ENCODE data around the gene TMEM38B.
"Not testable (repeated sequence)": the region's sequence is repeated elsewhere in the genome, so short reads cannot be mapped to it uniquely, and the experiment has no call there.

Gene TMEM38B

DNA sequence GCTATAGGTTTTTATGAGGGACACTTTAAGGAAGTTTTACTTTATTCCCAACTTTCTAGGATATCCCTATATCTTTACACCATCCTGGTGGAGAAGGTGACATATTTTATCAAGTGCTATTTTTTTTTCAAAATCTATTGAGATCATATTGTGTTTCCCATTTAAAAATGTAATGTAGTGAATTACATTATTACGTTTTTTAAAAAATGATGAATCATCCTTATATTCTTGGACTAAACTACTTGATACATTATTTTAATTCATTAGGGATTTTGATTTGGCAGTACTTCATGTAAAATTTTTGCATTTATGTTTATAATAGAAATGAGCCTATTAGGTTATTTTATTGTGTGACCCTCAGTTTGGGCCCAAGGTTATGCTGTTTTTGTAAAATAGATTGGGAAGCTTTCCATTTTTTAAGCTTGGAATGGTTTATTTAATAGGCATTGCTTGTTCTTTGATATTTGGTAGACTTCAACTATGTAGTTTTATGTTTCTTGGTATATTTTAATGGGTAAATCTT is 4.1 kb downstream of the TMEM38B start:
- no peak overlapping the region for H3K27ac Mint-ChIP-seq
- no peaks in the 10 kb centered on the region for H3K36me3 Mint-ChIP-seq (ENCODE audit: low read depth)
- H3K4me3 Mint-ChIP-seq = no peak overlapping the region
- no peaks in the 10 kb centered on the region for H3K9me3 Mint-ChIP-seq
- H3K4me1 Mint-ChIP-seq (ENCODE audit: low read depth) = peaks cover 45% of the 10 kb centered on the region
- H3K27me3 Mint-ChIP-seq = peaks cover 6% of the 10 kb centered on the region

- Mint-ChIP-seq H3K9me3 (no peaks in the 10 kb centered on the region), H3K4me1 (ENCODE audit: low read depth) (peaks cover 33% of the 10 kb centered on the region), H3K36me3 (ENCODE audit: low read depth) (no peaks in the 10 kb centered on the region), H3K27me3 (no peaks in the 10 kb centered on the region), H3K4me3 (no peak overlapping the region), H3K27ac (no peak overlapping the region)
These were observed 6.3 kb downstream of the TMEM38B start for GRCh38 chr9:105700668-105701067.

DNA sequence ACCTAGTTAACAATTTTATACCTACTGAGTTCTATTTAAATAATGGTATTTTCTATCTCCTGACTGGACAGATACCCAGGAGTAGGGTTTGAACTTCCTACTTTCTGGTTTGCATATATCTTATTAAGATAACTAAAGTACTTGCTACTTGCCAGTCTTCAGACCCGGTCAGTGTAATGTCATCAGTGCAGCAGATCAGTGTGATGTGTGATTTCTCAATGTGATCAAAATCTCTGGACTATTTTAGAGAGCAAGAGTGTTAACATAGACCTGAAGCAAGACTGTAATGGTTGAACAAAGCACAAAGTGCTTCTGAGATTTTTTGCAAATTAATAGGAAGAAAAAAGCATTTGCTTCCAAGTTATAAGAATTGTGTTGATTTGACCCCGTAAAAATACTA is 6.8 kb downstream of the TMEM38B start:
- no peak overlapping the region for H3K27ac Mint-ChIP-seq
- no peaks in the 10 kb centered on the region for H3K9me3 Mint-ChIP-seq
- peaks cover 30% of the 10 kb centered on the region for H3K4me1 Mint-ChIP-seq (ENCODE audit: low read depth)
- no peaks in the 10 kb centered on the region for H3K27me3 Mint-ChIP-seq
- no peak overlapping the region for H3K4me3 Mint-ChIP-seq
- peaks cover 3% of the 10 kb centered on the region for H3K36me3 Mint-ChIP-seq (ENCODE audit: low read depth)

GRCh38 chr9:105702207-105702606 is 7.9 kb downstream of the TMEM38B start:
- Mint-ChIP-seq H3K27me3 (no peaks in the 10 kb centered on the region), H3K4me3 (no peak overlapping the region), H3K9me3 (no peaks in the 10 kb centered on the region), H3K36me3 (ENCODE audit: low read depth) (peaks cover 5% of the 10 kb centered on the region), H3K4me1 (ENCODE audit: low read depth) (peaks cover 27% of the 10 kb centered on the region), H3K27ac (no peak overlapping the region)

DNA sequence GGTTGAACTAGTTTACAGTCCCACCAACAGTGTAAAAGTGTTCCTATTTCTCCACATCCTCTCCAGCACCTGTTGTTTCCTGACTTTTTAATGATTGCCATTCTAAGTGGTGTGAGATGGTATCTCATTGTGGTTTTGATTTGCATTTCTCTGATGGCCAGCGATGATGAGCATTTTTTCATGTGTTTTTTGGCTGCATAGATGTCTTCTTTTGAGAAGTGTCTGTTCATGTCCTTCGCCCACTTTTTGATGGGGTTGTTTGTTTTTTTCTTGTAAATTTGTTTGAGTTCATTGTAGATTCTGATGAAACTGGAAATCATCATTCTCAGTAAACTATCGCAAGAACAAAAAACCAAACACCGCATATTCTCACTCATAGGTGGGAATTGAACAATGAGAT is 9.3 kb downstream of the TMEM38B start:
- not testable (repeated sequence) for H3K9me3 Mint-ChIP-seq; H3K4me3 Mint-ChIP-seq; H3K36me3 Mint-ChIP-seq (ENCODE audit: low read depth); H3K27me3 Mint-ChIP-seq; H3K27ac Mint-ChIP-seq
- peaks cover 30% of the 10 kb centered on the region for H3K4me1 Mint-ChIP-seq (ENCODE audit: low read depth)

- Mint-ChIP-seq H3K4me1 (ENCODE audit: low read depth) (peaks cover 9% of the 10 kb centered on the region), H3K27ac (no peak overlapping the region), H3K36me3 (ENCODE audit: low read depth) (peaks cover 15% of the 10 kb centered on the region), H3K9me3 (no peaks in the 10 kb centered on the region), H3K27me3 (no peaks in the 10 kb centered on the region), H3K4me3 (no peak overlapping the region)
These were observed 11.8 kb downstream of the TMEM38B start for GRCh38 chr9:105706156-105706555.

DNA sequence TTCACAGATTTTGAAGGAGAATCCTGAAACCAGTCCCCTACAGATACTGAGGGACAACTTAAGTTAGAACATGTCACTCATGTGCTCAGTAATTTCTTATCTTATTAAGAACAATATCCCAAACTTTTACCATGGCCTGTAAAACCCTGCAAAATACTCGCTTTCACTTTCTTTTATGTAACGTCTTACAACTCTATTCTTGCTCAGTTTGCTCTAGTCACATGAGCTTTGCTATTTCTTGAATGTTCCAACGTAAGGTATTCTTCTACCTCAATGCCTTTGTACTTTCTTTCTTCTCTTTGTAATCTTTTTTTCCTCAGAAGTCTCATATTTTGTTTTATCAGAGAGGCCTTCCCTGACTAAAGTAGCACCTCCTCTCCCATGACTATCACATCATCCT is 14.1 kb downstream of the TMEM38B start:
- H3K27me3 Mint-ChIP-seq = no peaks in the 10 kb centered on the region
- peak overlapping the region; percentile 6 for H3K4me3 Mint-ChIP-seq
- peaks cover 9% of the 10 kb centered on the region for H3K4me1 Mint-ChIP-seq (ENCODE audit: low read depth)
- no peaks in the 10 kb centered on the region for H3K9me3 Mint-ChIP-seq
- H3K36me3 Mint-ChIP-seq (ENCODE audit: low read depth) = peaks cover 15% of the 10 kb centered on the region
- H3K27ac Mint-ChIP-seq = no peak overlapping the region

DNA sequence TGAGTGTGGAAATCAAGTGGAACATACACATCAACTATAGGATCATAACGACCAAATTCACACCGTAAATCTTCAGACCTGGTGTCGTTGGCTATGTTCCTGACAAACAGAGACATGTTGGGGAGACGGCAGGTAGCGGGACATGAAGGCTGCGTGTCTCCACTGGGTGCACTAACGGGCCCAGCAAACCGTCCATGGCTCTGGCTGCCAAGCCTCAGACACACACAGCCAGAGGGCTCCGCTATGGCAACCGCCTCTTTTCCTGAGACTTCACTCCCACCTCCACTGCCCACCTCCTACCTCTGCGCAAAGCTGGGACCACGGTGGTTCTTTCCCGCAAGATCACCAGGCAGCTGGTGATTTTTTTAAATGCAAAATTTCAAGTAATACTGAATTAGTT is 16.3 kb downstream of the TMEM38B start:
- Mint-ChIP-seq H3K4me3 (no peak overlapping the region), H3K4me1 (ENCODE audit: low read depth) (peaks cover 9% of the 10 kb centered on the region), H3K36me3 (ENCODE audit: low read depth) (peaks cover 15% of the 10 kb centered on the region), H3K9me3 (no peaks in the 10 kb centered on the region), H3K27me3 (no peaks in the 10 kb centered on the region), H3K27ac (no peak overlapping the region)

DNA sequence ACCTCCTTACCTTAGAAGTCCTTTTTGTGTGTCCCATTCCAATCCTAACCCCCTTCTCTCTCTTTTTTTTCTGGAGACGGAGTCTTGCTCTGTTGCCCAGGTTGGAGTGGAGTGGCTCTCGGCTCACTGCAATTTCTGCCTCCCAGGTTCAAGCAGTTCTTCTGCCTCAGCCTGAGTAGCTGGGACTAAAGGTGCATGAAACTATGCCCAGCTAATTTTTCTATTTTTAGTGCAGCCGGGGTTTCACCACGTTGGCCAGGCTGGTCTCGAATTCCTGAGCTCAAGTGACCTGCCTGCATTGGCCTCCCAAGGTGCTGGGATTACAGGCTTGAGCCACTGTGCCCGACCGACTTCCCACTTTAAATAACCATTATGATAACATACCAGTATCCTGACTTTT is 17.5 kb downstream of the TMEM38B start:
- Mint-ChIP-seq H3K9me3 (no peaks in the 10 kb centered on the region), H3K27ac (no peak overlapping the region)

GRCh38 chr9:105712297-105712696 is 18.0 kb downstream of the TMEM38B start:
- H3K4me1 Mint-ChIP-seq (ENCODE audit: low read depth) = peaks cover 9% of the 10 kb centered on the region
- no peaks in the 10 kb centered on the region for H3K9me3 Mint-ChIP-seq
- H3K27ac Mint-ChIP-seq = no peak overlapping the region
- H3K4me3 Mint-ChIP-seq = no peak overlapping the region
- H3K36me3 Mint-ChIP-seq (ENCODE audit: low read depth) = peaks cover 10% of the 10 kb centered on the region
- H3K27me3 Mint-ChIP-seq = no peaks in the 10 kb centered on the region

More for the DNA sequence above, 17.5 kb downstream of the TMEM38B start:
- H3K36me3 Mint-ChIP-seq (ENCODE audit: low read depth) = peaks cover 10% of the 10 kb centered on the region
- H3K4me1 Mint-ChIP-seq (ENCODE audit: low read depth) = peaks cover 9% of the 10 kb centered on the region
- no peak overlapping the region for H3K4me3 Mint-ChIP-seq
- no peaks in the 10 kb centered on the region for H3K27me3 Mint-ChIP-seq

DNA sequence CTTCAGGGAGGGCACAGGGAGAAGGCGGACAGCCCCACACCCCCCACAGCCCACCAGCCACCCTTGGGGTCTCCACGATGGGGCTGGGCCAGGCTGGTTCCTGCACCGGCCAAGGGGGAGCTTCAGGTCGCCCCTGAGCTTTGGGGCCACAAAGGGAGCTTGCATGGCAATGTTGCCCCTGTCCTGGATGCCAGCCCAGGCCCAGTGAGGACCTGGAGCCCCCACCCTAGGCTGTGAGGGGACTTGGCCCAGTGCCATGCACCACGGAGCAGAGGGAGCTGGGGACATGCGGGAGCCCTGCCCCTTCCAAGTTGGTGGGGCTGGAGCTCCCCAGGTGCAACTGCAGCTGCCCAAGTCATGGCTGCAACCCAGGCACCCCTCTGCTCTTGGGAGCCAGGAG is 18.4 kb downstream of the TMEM38B start:
- Mint-ChIP-seq H3K27ac (no peak overlapping the region), H3K27me3 (no peaks in the 10 kb centered on the region), H3K4me3 (no peak overlapping the region), H3K9me3 (no peaks in the 10 kb centered on the region), H3K4me1 (ENCODE audit: low read depth) (peaks cover 9% of the 10 kb centered on the region), H3K36me3 (ENCODE audit: low read depth) (peaks cover 10% of the 10 kb centered on the region)

GRCh38 chr9:105713260-105714019 is 19.1 kb downstream of the TMEM38B start:
- Mint-ChIP-seq H3K36me3 (ENCODE audit: low read depth) (peaks cover 10% of the 10 kb centered on the region), H3K9me3 (no peaks in the 10 kb centered on the region), H3K27me3 (no peaks in the 10 kb centered on the region), H3K4me1 (ENCODE audit: low read depth) (peaks cover 4% of the 10 kb centered on the region), H3K27ac (no peak overlapping the region), H3K4me3 (no peak overlapping the region)

GRCh38 chr9:105714020-105714331 is 19.6 kb downstream of the TMEM38B start:
- H3K9me3 Mint-ChIP-seq = no peaks in the 10 kb centered on the region

GRCh38 chr9:105716146-105716545 is 21.8 kb downstream of the TMEM38B start:
- Mint-ChIP-seq H3K27me3 (no peaks in the 10 kb centered on the region), H3K36me3 (ENCODE audit: low read depth) (no peaks in the 10 kb centered on the region), H3K27ac (no peak overlapping the region), H3K4me1 (ENCODE audit: low read depth) (no peaks in the 10 kb centered on the region), H3K4me3 (no peak overlapping the region), H3K9me3 (no peaks in the 10 kb centered on the region)

More at GRCh38 chr9:105714020-105714331, 19.6 kb downstream of the TMEM38B start:
- no peaks in the 10 kb centered on the region for H3K4me1 Mint-ChIP-seq (ENCODE audit: low read depth)
- H3K27ac Mint-ChIP-seq = no peak overlapping the region
- H3K4me3 Mint-ChIP-seq = no peak overlapping the region
- no peaks in the 10 kb centered on the region for H3K27me3 Mint-ChIP-seq
- H3K36me3 Mint-ChIP-seq (ENCODE audit: low read depth) = peaks cover 10% of the 10 kb centered on the region

DNA sequence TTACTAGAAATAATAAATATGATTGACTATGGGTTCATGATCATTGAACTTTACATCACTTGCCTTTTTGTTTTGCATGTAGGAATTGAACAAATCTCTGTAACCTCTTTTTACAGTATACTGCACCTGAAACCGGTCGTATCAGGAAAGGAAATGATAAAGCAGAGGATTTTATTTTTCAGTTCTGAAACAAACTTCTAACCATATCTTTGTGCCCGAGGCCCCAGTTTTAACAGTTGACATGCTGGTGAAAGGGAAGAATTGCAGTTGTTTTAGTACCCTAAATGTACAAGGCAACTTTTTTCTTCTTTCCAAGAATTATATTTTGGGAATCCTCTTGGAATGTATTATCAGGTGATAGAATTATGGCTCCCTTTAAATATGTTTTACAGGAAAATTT is 27.8 kb downstream of the TMEM38B start:
- Mint-ChIP-seq H3K4me1 (ENCODE audit: low read depth) (no peaks in the 10 kb centered on the region), H3K36me3 (ENCODE audit: low read depth) (peaks cover 14% of the 10 kb centered on the region), H3K9me3 (no peaks in the 10 kb centered on the region), H3K27ac (no peak overlapping the region), H3K4me3 (no peak overlapping the region), H3K27me3 (no peaks in the 10 kb centered on the region)

DNA sequence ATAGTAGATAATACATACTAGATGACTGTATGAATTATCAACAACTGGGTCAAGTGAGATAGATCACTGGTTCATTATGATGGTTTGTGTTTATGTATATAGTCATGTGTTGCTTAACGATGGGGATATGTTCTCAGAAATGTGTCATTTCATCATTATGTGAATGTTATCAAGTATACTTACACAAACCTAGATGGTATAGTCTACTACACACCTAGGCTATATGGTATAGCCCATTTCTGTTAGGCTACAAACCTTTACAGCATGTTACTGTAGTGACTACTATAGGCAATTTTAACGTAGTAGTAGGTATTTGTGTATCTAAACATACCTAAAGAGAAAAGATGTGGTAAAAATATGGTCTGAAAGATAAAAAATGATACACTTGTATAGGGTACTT is 31.0 kb downstream of the TMEM38B start:
- peaks cover 45% of the 10 kb centered on the region for H3K36me3 Mint-ChIP-seq (ENCODE audit: low read depth)

More for the DNA sequence above, 31.0 kb downstream of the TMEM38B start:
- no peaks in the 10 kb centered on the region for H3K27me3 Mint-ChIP-seq
- no peaks in the 10 kb centered on the region for H3K4me1 Mint-ChIP-seq (ENCODE audit: low read depth)
- no peak overlapping the region for H3K27ac Mint-ChIP-seq
- H3K4me3 Mint-ChIP-seq = no peak overlapping the region
- no peaks in the 10 kb centered on the region for H3K9me3 Mint-ChIP-seq
